Endothelial cell of umbilical vein (primary cell): ENCODE results near the gene M1AP.

Experiments used
- CTCF ChIP-seq, 2 donors: IDR thresholded peaks; 1 replicate in 1 of 2; 2 replicates in 1 of 2; pipeline ENCODE4 v1.5.1; 2011; ENCODE audit warnings: low read length in 2 of 2, mild to moderate bottlenecking in 2 of 2, moderate library complexity in 2 of 2, control low read depth in 1 of 2, inconsistent platforms in 1 of 2, low read depth in 1 of 2; ENCODE audit not compliant: insufficient read depth in 1 of 2; ENCODE audit errors: extremely low read depth in 1 of 2
- EZH2 ChIP-seq: IDR thresholded peaks from 2 replicates; pipeline ENCODE4 v1.6.1; 2012; ENCODE audit warnings: borderline replicate concordance, low read depth, mild to moderate bottlenecking, moderate library complexity, low read length, inconsistent platforms; ENCODE audit not compliant: severe bottlenecking
- FOS ChIP-seq: IDR thresholded peaks from 2 replicates; pipeline ENCODE4 v1.6.1; 2011; ENCODE audit warnings: mild to moderate bottlenecking, low read length, moderate library complexity, borderline replicate concordance; ENCODE audit not compliant: insufficient read depth
- GATA2 ChIP-seq: IDR thresholded peaks from 2 replicates; pipeline ENCODE4 v1.7.0; 2011; ENCODE audit warnings: low read depth, mild to moderate bottlenecking, moderate library complexity, mixed read lengths, low read length; ENCODE audit not compliant: insufficient read length, insufficient read depth
- JUN ChIP-seq: IDR thresholded peaks from 2 replicates; pipeline ENCODE4 v1.6.1; 2011; ENCODE audit warnings: borderline replicate concordance, low read depth; ENCODE audit not compliant: insufficient read length, insufficient read depth
- MAX ChIP-seq: IDR thresholded peaks from 2 replicates; pipeline ENCODE4 v1.6.1; 2011; ENCODE audit not compliant: insufficient read depth, insufficient read length
- MYC ChIP-seq: IDR thresholded peaks from one replicate; pipeline ENCODE4 v1.6.1; 2011; ENCODE audit warnings: mild to moderate bottlenecking, low read depth, low read length
- POLR2A ChIP-seq: IDR thresholded peaks from 2 replicates; pipeline ENCODE4 v1.6.1; 2012; ENCODE audit warnings: low read depth, mild to moderate bottlenecking, control low read depth, low read length
- POLR2AphosphoS5 ChIP-seq: IDR thresholded peaks from 2 replicates; pipeline ENCODE4 v1.6.1; 2012; ENCODE audit warnings: low read depth, mild to moderate bottlenecking, control low read depth, low read length, moderate library complexity; ENCODE audit not compliant: insufficient read depth

- no peak for TF ChIP-seq POLR2A
- TF ChIP-seq CTCF (IDR thresholded peaks at IDR 0.05; ENCODE audit: extremely low read depth in 1 of 2, insufficient read depth in 1 of 2, low read depth in 1 of 2, low read length in 2 of 2), result no peak
- no peak for TF ChIP-seq POLR2AphosphoS5
- no peak for TF ChIP-seq MAX
- TF ChIP-seq EZH2, result no peak
- TF ChIP-seq JUN, result no peak
- no peak for TF ChIP-seq GATA2
- TF ChIP-seq FOS, result no peak
- TF ChIP-seq MYC, result no peak
Observed at GRCh38 chr2:74575320-74575719, 72.8 kb downstream of the M1AP start.
